MM.1S (cell line): Measurements from ENCODE around the gene GPSM1.

Source experiments
- DNase-seq: peaks from one replicate; pipeline ENCODE4 v3.0.0-alpha.2; 2015
- H2AFZ ChIP-seq: fragments of 300-600 bp; sonication (generic); 2 replicates; pipeline ENCODE4 v1.6.0; 2016; ENCODE audit warnings: antibody characterized with exemption, low read length
- H3F3A ChIP-seq: fragments of 300-600 bp; sonication (generic); 2 replicates; pipeline ENCODE4 v1.6.1; 2016; ENCODE audit warnings: mild to moderate bottlenecking, antibody characterized with exemption, low read length, moderate library complexity, mixed read lengths; ENCODE audit not compliant: insufficient read depth
- H3K27ac ChIP-seq: fragments of 300-600 bp; sonication (generic); 2 replicates; pipeline ENCODE4 v1.5.1; 2016; ENCODE audit warnings: mild to moderate bottlenecking, low read length
- H3K27me3 ChIP-seq: fragments of 300-600 bp; sonication (generic); replicated peaks from 2 replicates; pipeline ENCODE4 v1.6.0; 2016; ENCODE audit warnings: low read length; ENCODE audit not compliant: insufficient read depth
- H3K36me3 ChIP-seq: fragments of 300-600 bp; sonication (generic); replicated peaks from 2 replicates; pipeline ENCODE4 v1.6.1; 2016; ENCODE audit warnings: mild to moderate bottlenecking, low read length, mixed read lengths; ENCODE audit not compliant: insufficient read depth
- H3K4me1 ChIP-seq: fragments of 300-600 bp; sonication (generic); 2 replicates; pipeline ENCODE4 v1.6.1; 2016; ENCODE audit warnings: low read length, mixed read lengths
- H3K4me2 ChIP-seq: fragments of 300-600 bp; sonication (generic); 2 replicates; pipeline ENCODE4 v1.6.0; 2016; ENCODE audit warnings: low read depth, low read length
- H3K4me3 ChIP-seq: fragments of 300-600 bp; sonication (generic); 2 replicates; pipeline ENCODE4 v1.5.1; 2016; ENCODE audit warnings: low read length, mixed read lengths
- H3K79me2 ChIP-seq: fragments of 300-600 bp; sonication (generic); 2 replicates; pipeline ENCODE4 v1.6.1; 2016; ENCODE audit warnings: mixed run types, low read length, mixed read lengths
- H3K9ac ChIP-seq: fragments of 300-600 bp; sonication (generic); 2 replicates; pipeline ENCODE4 v1.6.1; 2016; ENCODE audit warnings: low read length, mixed read lengths
- H3K9me2 ChIP-seq: fragments of 300-600 bp; sonication (generic); replicated peaks from 2 replicates; pipeline ENCODE4 v1.6.1; 2016; ENCODE audit warnings: mild to moderate bottlenecking, low read length, mixed read lengths; ENCODE audit not compliant: insufficient read depth
- H3K9me3 ChIP-seq: fragments of 300-600 bp; sonication (generic); replicated peaks from 2 replicates; pipeline ENCODE4 v1.6.1; 2016; ENCODE audit warnings: mild to moderate bottlenecking, low read length, mixed read lengths; ENCODE audit not compliant: insufficient read depth
- H4K20me1 ChIP-seq: fragments of 300-600 bp; sonication (generic); 2 replicates; pipeline ENCODE4 v1.6.1; 2016; ENCODE audit warnings: mild to moderate bottlenecking, low read length, moderate library complexity, mixed read lengths; ENCODE audit not compliant: insufficient read depth
- CTCF ChIP-seq: fragments of 300-600 bp; sonication (generic); IDR thresholded peaks from 2 replicates; pipeline ENCODE4 v1.5.1; 2016; ENCODE audit warnings: antibody characterized with exemption, low read length, mixed read lengths
- EZH2 ChIP-seq: fragments of 300-600 bp; sonication (generic); optimal IDR thresholded peaks from 2 replicates; pipeline ENCODE3; 2017; ENCODE audit warnings: low read depth, mild to moderate bottlenecking, antibody characterized with exemption, low read length, mixed read lengths
- EZH2phosphoT487 ChIP-seq: fragments of 300-600 bp; sonication (generic); IDR thresholded peaks from 2 replicates; pipeline ENCODE4 v1.6.1; 2018; ENCODE audit warnings: antibody characterized with exemption, low read length

The GPSM1 gene

GRCh38 chr9:136329636-136330405, 2.5 kb downstream of the GPSM1 start:
- H3K9ac ChIP-seq = no peak overlapping the region
- no peaks in the 10 kb centered on the region for H3K79me2 ChIP-seq
- no peaks in the 10 kb centered on the region for H3K9me2 ChIP-seq
- peaks cover 6% of the 10 kb centered on the region; the same call in 1 of the 2 replicates for H3K4me1 ChIP-seq
- no peak overlapping the region for H3K4me2 ChIP-seq
- no peak overlapping the region for H2AFZ ChIP-seq
- no peaks in the 10 kb centered on the region for H3F3A ChIP-seq
- TF ChIP-seq CTCF (no peak), EZH2phosphoT487 (no peak)
- H4K20me1 ChIP-seq = no peaks in the 10 kb centered on the region
- no peak for DNase-seq
- no peak overlapping the region for H3K27ac ChIP-seq
- H3K4me3 ChIP-seq = no peak overlapping the region
- H3K27me3 ChIP-seq = peaks cover 92% of the 10 kb centered on the region
- no peaks in the 10 kb centered on the region for H3K36me3 ChIP-seq
- H3K9me3 ChIP-seq = no peaks in the 10 kb centered on the region

GRCh38 chr9:136330406-136330990, 3.2 kb downstream of the GPSM1 start:
- H3K27me3 ChIP-seq = peaks cover 92% of the 10 kb centered on the region
- no peaks in the 10 kb centered on the region for H3K9me3 ChIP-seq
- H3K9ac ChIP-seq = no peak overlapping the region
- H3K79me2 ChIP-seq = no peaks in the 10 kb centered on the region
- no peak for TF ChIP-seq CTCF
- no peak for TF ChIP-seq EZH2
- TF ChIP-seq EZH2phosphoT487 = no peak
- H3K4me1 ChIP-seq = peaks cover 6% of the 10 kb centered on the region; the same call in 1 of the 2 replicates
- H2AFZ ChIP-seq = no peak overlapping the region
- no peak overlapping the region for H3K4me3 ChIP-seq
- no peaks in the 10 kb centered on the region for H3K9me2 ChIP-seq
- H3K4me2 ChIP-seq = no peak overlapping the region
- H3K27ac ChIP-seq = no peak overlapping the region
- H3F3A ChIP-seq = no peaks in the 10 kb centered on the region
- H3K36me3 ChIP-seq = no peaks in the 10 kb centered on the region
- no peaks in the 10 kb centered on the region for H4K20me1 ChIP-seq
- no peak for DNase-seq

- no peak overlapping the region for H3K4me3 ChIP-seq
- H3K27ac ChIP-seq = no peak overlapping the region
- no peak for DNase-seq
- no peaks in the 10 kb centered on the region for H3K9me3 ChIP-seq
- no peak overlapping the region for H3K9ac ChIP-seq
- no peak for TF ChIP-seq EZH2
- TF ChIP-seq CTCF = no peak
- TF ChIP-seq EZH2phosphoT487 = no peak
- peaks cover 6% of the 10 kb centered on the region; the same call in 1 of the 2 replicates for H3K4me1 ChIP-seq
- H3K27me3 ChIP-seq = peaks cover 92% of the 10 kb centered on the region
- H3K36me3 ChIP-seq = no peaks in the 10 kb centered on the region
- no peaks in the 10 kb centered on the region for H3F3A ChIP-seq
- H3K9me2 ChIP-seq = no peaks in the 10 kb centered on the region
- no peaks in the 10 kb centered on the region for H3K79me2 ChIP-seq
- H2AFZ ChIP-seq = no peak overlapping the region
- no peaks in the 10 kb centered on the region for H4K20me1 ChIP-seq
- H3K4me2 ChIP-seq = no peak overlapping the region
Observed at GRCh38 chr9:136331030-136331429, 3.7 kb downstream of the GPSM1 start.
